Body of pancreas (tissue), 4 donors: ENCODE results near the gene CPNE2.
A peak's percentile ranks its signal among the peaks of the same experiment; 100 is the strongest.

Experiments used
- CTCF ChIP-seq, 7 experiments: fragments of 450-650 bp in 4 of 7; fragments of 200-600 bp in 3 of 7; sonication (generic) in 3 of 7; IDR thresholded peaks; one replicate each; pipeline ENCODE4 v1.5.1; 2016 to 2019; ENCODE audit warnings: antibody characterized with exemption in 7 of 7
- POLR2A ChIP-seq, 3 donors: fragments of 450-650 bp; IDR thresholded peaks; one replicate each; pipeline ENCODE4 v1.6.1; 2016; ENCODE audit warnings: antibody characterized with exemption in 3 of 3, mild to moderate bottlenecking in 2 of 3

GRCh38 chr16:57045694-57046381 is 46.5 kb upstream of the CPNE2 start:
- TF ChIP-seq CTCF (IDR thresholded peaks at IDR 0.05): peak in 5 of 7 experiments; percentile 40 to 59 (median 50)
- TF ChIP-seq POLR2A (IDR thresholded peaks at IDR 0.05): no peak
